GM12878 (cell line): ENCODE data around the gene RET.

Source experiments
- CTCF ChIP-seq, 3 experiments: IDR thresholded peaks in 2 of 3; conservative IDR thresholded peaks in 1 of 3; 2 replicates each; pipeline ENCODE4 v1.5.1; 2011; ENCODE audit warnings: low read depth in 3 of 3, low read length in 3 of 3, mild to moderate bottlenecking in 3 of 3, control low read depth in 2 of 3, moderate library complexity in 2 of 3, inconsistent platforms in 1 of 3, mixed read lengths in 1 of 3; ENCODE audit not compliant: control insufficient read depth in 2 of 3, insufficient read depth in 1 of 3; ENCODE audit errors: extremely low read depth in 1 of 3
- RAD21 ChIP-seq: IDR thresholded peaks from 2 replicates; pipeline ENCODE4 v1.6.1; 2011; ENCODE audit warnings: mild to moderate bottlenecking, low read depth, low read length, moderate library complexity; ENCODE audit not compliant: insufficient read depth

- TF ChIP-seq RAD21 (no peak), CTCF (IDR thresholded peaks at IDR 0.05 in 2 of 3, conservative IDR thresholded peaks at IDR 0.05 in 1 of 3; ENCODE audit: control insufficient read depth in 2 of 3, extremely low read depth in 1 of 3, insufficient read depth in 1 of 3, low read depth in 3 of 3, low read length in 3 of 3) (no peak)
These were observed 41.1 kb upstream of the RET start for GRCh38 chr10:43035800-43036199.
